WTC11 (cell line): ENCODE results near the gene TGFBI. TPM values are rescaled to one million over a fixed set of nuclear protein-coding genes. Genes with fewer than 3 reads are reported as not detected.

Experiments
- ATAC-seq: fragments of 200-7000 bp; cut with Tn5 transposase; 2 replicates; pipeline ENCODE4 v1.10.0; 2021; ENCODE audit warnings: mild to moderate bottlenecking, moderate library complexity
- CTCF ChIA-PET: fragments of 300-600 bp; sonication (Branson Sonifier 250); formaldehyde crosslinking; loops from one replicate; lab custom pipeline; 2021; ENCODE audit warnings: antibody characterized with exemption; lab: Charles Lee
- POLR2A ChIA-PET: fragments of 350-600 bp; sonication (Branson Sonifier 250); formaldehyde crosslinking; loops from one replicate; lab custom pipeline; 2021; ENCODE audit warnings: antibody characterized with exemption; lab: Charles Lee
- DNase-seq: peaks from one replicate; pipeline ENCODE4 v3.0.0; 2021; ENCODE audit warnings: low spot score
- H3K27ac Mint-ChIP-seq: 2 replicates; pipeline ENCODE4 v1.8.0; 2021; ENCODE audit warnings: mixed read lengths
- H3K27me3 Mint-ChIP-seq: 2 replicates; pipeline ENCODE4 v1.8.0; 2021; ENCODE audit warnings: low read depth, mild to moderate bottlenecking, moderate library complexity, mixed read lengths
- H3K36me3 Mint-ChIP-seq: 2 replicates; pipeline ENCODE4 v1.8.0; 2021; ENCODE audit warnings: mixed read lengths
- H3K4me1 Mint-ChIP-seq: 2 replicates; pipeline ENCODE4 v1.8.0; 2022; ENCODE audit warnings: mixed read lengths
- H3K4me3 Mint-ChIP-seq: 2 replicates; pipeline ENCODE4 v1.8.0; 2021; ENCODE audit warnings: mild to moderate bottlenecking, moderate library complexity, mixed read lengths
- H3K9me3 Mint-ChIP-seq: 2 replicates; pipeline ENCODE4 v1.8.0; 2021; ENCODE audit warnings: mixed read lengths
- ATF1 ChIP-seq: sonication (generic); formaldehyde crosslinking; IDR thresholded peaks from 2 replicates; pipeline ENCODE4 v1.8.1; 2023; ENCODE audit warnings: mild to moderate bottlenecking, moderate library complexity, missing genetic modification reagents
- ESRRA ChIP-seq: sonication (generic); formaldehyde crosslinking; IDR thresholded peaks from 2 replicates; pipeline ENCODE4 v1.8.1; 2022; ENCODE audit warnings: mild to moderate bottlenecking, missing genetic modification reagents, borderline replicate concordance
- GABPB1 ChIP-seq: sonication (generic); formaldehyde crosslinking; IDR thresholded peaks from 2 replicates; pipeline ENCODE4 v1.8.1; 2023; ENCODE audit warnings: mild to moderate bottlenecking, missing genetic modification reagents
- HMGA2 ChIP-seq: fragments of 250-450 bp; sonication (Bioruptor Pico); IDR thresholded peaks from 2 replicates; pipeline ENCODE4 v1.4.0; 2021; ENCODE audit warnings: mild to moderate bottlenecking, moderate library complexity
- IRF2 ChIP-seq: sonication (generic); formaldehyde crosslinking; IDR thresholded peaks from 2 replicates; pipeline ENCODE4 v1.8.0; 2022; ENCODE audit warnings: low read depth, missing genetic modification reagents, borderline replicate concordance
- JAZF1 ChIP-seq: fragments of 250-450 bp; sonication (Bioruptor Pico); IDR thresholded peaks from 2 replicates; pipeline ENCODE4 v1.9.0; 2021; ENCODE audit warnings: moderate library complexity, mild to moderate bottlenecking, inconsistent platforms
- JUN ChIP-seq: sonication (generic); formaldehyde crosslinking; IDR thresholded peaks from 2 replicates; pipeline ENCODE4 v1.8.0; 2023; ENCODE audit warnings: mild to moderate bottlenecking, missing genetic modification reagents
- MXD4 ChIP-seq: fragments of 250-450 bp; sonication (Bioruptor Pico); IDR thresholded peaks from 2 replicates; pipeline ENCODE4 v1.8.0; 2021; ENCODE audit warnings: mild to moderate bottlenecking, moderate library complexity, borderline replicate concordance
- NFYB ChIP-seq: sonication (generic); formaldehyde crosslinking; conservative IDR thresholded peaks from 2 replicates; pipeline ENCODE4 v1.8.0; 2022; ENCODE audit warnings: low read depth, missing genetic modification reagents
- NR2C2 ChIP-seq: sonication (generic); formaldehyde crosslinking; IDR thresholded peaks from 2 replicates; pipeline ENCODE4 v1.8.0; 2022; ENCODE audit warnings: mild to moderate bottlenecking, missing genetic modification reagents
- RELA ChIP-seq: sonication (generic); formaldehyde crosslinking; IDR thresholded peaks from 2 replicates; pipeline ENCODE4 v1.8.1; 2022; ENCODE audit warnings: missing genetic modification reagents, mild to moderate bottlenecking, borderline replicate concordance
- SMAD3 ChIP-seq: sonication (generic); formaldehyde crosslinking; IDR thresholded peaks from 2 replicates; pipeline ENCODE4 v1.8.0; 2022; ENCODE audit warnings: missing genetic modification reagents, mild to moderate bottlenecking, borderline replicate concordance
- TCF7 ChIP-seq: sonication (generic); formaldehyde crosslinking; IDR thresholded peaks from 2 replicates; pipeline ENCODE4 v1.8.0; 2022; ENCODE audit warnings: mild to moderate bottlenecking, low read depth, missing genetic modification reagents, moderate library complexity
- TP53 ChIP-seq: sonication (generic); formaldehyde crosslinking; IDR thresholded peaks from 2 replicates; pipeline ENCODE4 v1.8.1; 2023; ENCODE audit warnings: mild to moderate bottlenecking, missing genetic modification reagents
- ZNF232 ChIP-seq: sonication (generic); formaldehyde crosslinking; IDR thresholded peaks from 2 replicates; pipeline ENCODE4 v1.8.0; 2022; ENCODE audit warnings: mild to moderate bottlenecking, missing genetic modification reagents
- ZNF423 ChIP-seq: fragments of 250-450 bp; sonication (Bioruptor Pico); IDR thresholded peaks from 2 replicates; pipeline ENCODE4 v2.1.2; 2022; ENCODE audit warnings: mild to moderate bottlenecking, moderate library complexity
- ZNF425 ChIP-seq: fragments of 250-450 bp; sonication (Bioruptor Pico); conservative IDR thresholded peaks from 2 replicates; pipeline ENCODE4 v1.9.0; 2021; ENCODE audit warnings: mild to moderate bottlenecking
- ZNF512 ChIP-seq: sonication (generic); formaldehyde crosslinking; IDR thresholded peaks from 2 replicates; pipeline ENCODE4 v1.8.1; 2022; ENCODE audit warnings: missing genetic modification reagents, borderline replicate concordance
- ZNF532 ChIP-seq: fragments of 250-450 bp; sonication (Bioruptor Pico); IDR thresholded peaks from 2 replicates; pipeline ENCODE4 v1.9.0; 2021; ENCODE audit warnings: mild to moderate bottlenecking, borderline replicate concordance
- ZNF671 ChIP-seq: fragments of 250-450 bp; sonication (Bioruptor Pico); IDR thresholded peaks from 2 replicates; pipeline ENCODE4 v1.8.0; 2021; ENCODE audit warnings: mild to moderate bottlenecking
- total RNA-seq: library from RNA; stranded (reverse); gene quantifications from 3 replicates; pipeline ENCODE4 v1.2.3, GENCODE V29; 2021

Gene TGFBI
- total RNA-seq, 1 experiment from 2014 or later = 7.2 TPM

GRCh38 chr5:136037001-136037705 is 8.4 kb downstream of the TGFBI start:
- peaks cover 6% of the 10 kb centered on the region; the same call in 1 of the 2 replicates for H3K36me3 Mint-ChIP-seq
- no peak overlapping the region for H3K4me3 Mint-ChIP-seq
- no peak for TF ChIP-seq ZNF232 (CRISPR knock-in tag)
- no peak for TF ChIP-seq NR2C2 (CRISPR knock-in tag)
- no peak for TF ChIP-seq RELA (CRISPR knock-in tag)
- no peak for TF ChIP-seq ZNF671 (CRISPR knock-in tag)
- TF ChIP-seq ZNF512 (CRISPR knock-in tag) = no peak
- no peak for TF ChIP-seq JUN (CRISPR knock-in tag)
- TF ChIP-seq ZNF423 (CRISPR knock-in tag) = no peak
- no peak for TF ChIP-seq TCF7
- TF ChIP-seq GABPB1 (CRISPR knock-in tag) = no peak
- TF ChIP-seq, all 79 proteins: peak for 0
- Mint-ChIP-seq H3K9me3 (peaks cover 3% of the 10 kb centered on the region), H3K4me1 (peaks cover 9% of the 10 kb centered on the region), H3K27me3 (peaks cover 27% of the 10 kb centered on the region), H3K27ac (no peak overlapping the region)
- ChIA-PET CTCF (interaction anchor here (0.7 to 2.5 kb wide), 4 partner anchors 8 to 207 kb away, joined by 3 to 8 read pairs (median 4); partner anchors contain the start of gene TGFBI), POLR2A (interaction anchor here (0.9 kb wide), 1 partner anchor 9 kb away, joined by 3 read pairs; the partner anchor contains the start of gene TGFBI)
- ATAC-seq (no peak), DNase-seq (no peak)

- TF ChIP-seq SMAD3 (CRISPR knock-in tag) = no peak
- TF ChIP-seq RELA (CRISPR knock-in tag) = no peak
- TF ChIP-seq ESRRA (CRISPR knock-in tag) = no peak
- TF ChIP-seq NFYB (CRISPR knock-in tag) = no peak
- TF ChIP-seq JAZF1 (CRISPR knock-in tag) = no peak
- TF ChIP-seq IRF2 (CRISPR knock-in tag) = no peak
- no peak for TF ChIP-seq TP53 (CRISPR knock-in tag)
- no peak for DNase-seq
- CTCF ChIA-PET = interaction anchor here (0.9 to 2.5 kb wide), 2 partner anchors 10 to 19 kb away, joined by 3 to 8 read pairs; partner anchors contain the start of gene TGFBI
- peaks cover 20% of the 10 kb centered on the region for H3K4me1 Mint-ChIP-seq
- H3K36me3 Mint-ChIP-seq = peaks cover 6% of the 10 kb centered on the region; the same call in 1 of the 2 replicates
- no peak overlapping the region for H3K27ac Mint-ChIP-seq
- peaks cover 3% of the 10 kb centered on the region for H3K9me3 Mint-ChIP-seq
- H3K4me3 Mint-ChIP-seq = no peak overlapping the region
- H3K27me3 Mint-ChIP-seq = peaks cover 27% of the 10 kb centered on the region
- POLR2A ChIA-PET = no interaction called here
- no peak for ATAC-seq
Observed at GRCh38 chr5:136038635-136039034, 9.8 kb downstream of the TGFBI start.

GRCh38 chr5:136039202-136039601 is 10.4 kb downstream of the TGFBI start:
- ChIA-PET POLR2A (no interaction called here), CTCF (interaction anchor here (0.9 to 2.5 kb wide), 2 partner anchors 10 to 19 kb away, joined by 3 to 8 read pairs; partner anchors contain the start of gene TGFBI)
- no peak for ATAC-seq
- Mint-ChIP-seq H3K4me3 (no peak overlapping the region), H3K27me3 (peaks cover 27% of the 10 kb centered on the region)
- DNase-seq = no peak
- TF ChIP-seq MXD4 (CRISPR knock-in tag) (no peak), HMGA2 (CRISPR knock-in tag) (no peak)
- TF ChIP-seq, all 79 proteins: peak for 0
- no peak overlapping the region for H3K27ac Mint-ChIP-seq
- H3K4me1 Mint-ChIP-seq = peaks cover 23% of the 10 kb centered on the region
- peaks cover 3% of the 10 kb centered on the region for H3K9me3 Mint-ChIP-seq
- peaks cover 6% of the 10 kb centered on the region; the same call in 1 of the 2 replicates for H3K36me3 Mint-ChIP-seq

GRCh38 chr5:136040746-136041415 is 12.1 kb downstream of the TGFBI start:
- ATAC-seq = no peak
- peaks cover 23% of the 10 kb centered on the region for H3K4me1 Mint-ChIP-seq
- TF ChIP-seq ZNF532 (CRISPR knock-in tag) (no peak), ZNF425 (CRISPR knock-in tag) (no peak), ATF1 (CRISPR knock-in tag) (no peak), JUN (CRISPR knock-in tag) (no peak)

More at GRCh38 chr5:136040746-136041415, 12.1 kb downstream of the TGFBI start:
- ChIA-PET CTCF (interaction anchor here (1.2 to 3.0 kb wide), 2 partner anchors 10 to 17 kb away, joined by 3 to 12 read pairs; no protein-coding TSS in a partner anchor), POLR2A (no interaction called here)
- peaks cover 3% of the 10 kb centered on the region for H3K9me3 Mint-ChIP-seq
- no peak overlapping the region for H3K4me3 Mint-ChIP-seq
- H3K36me3 Mint-ChIP-seq = peaks cover 6% of the 10 kb centered on the region; the same call in 1 of the 2 replicates
- no peak overlapping the region for H3K27ac Mint-ChIP-seq
- no peak for DNase-seq
- peaks cover 27% of the 10 kb centered on the region for H3K27me3 Mint-ChIP-seq
